Stimulated activated memory B cell treated with anti-CD40 and anti-IgM and Interleukin-4, amounts not matched to agents 10 μg/mL and 1 μg/mL and 100 μg/mL, for 72 hours (primary cell): ENCODE measurements around the gene EDN2.

Experiments
- ATAC-seq: fragments of 150-1000 bp; cut with Tn5 transposase; 2 replicates; pipeline ENCODE4 v1.10.0; 2021
- H3K27ac Mint-ChIP-seq: one replicate; pipeline ENCODE4 v1.8.0; 2022; ENCODE audit warnings: mild to moderate bottlenecking, mixed read lengths
- H3K27me3 Mint-ChIP-seq: one replicate; pipeline ENCODE4 v1.8.0; 2022; ENCODE audit warnings: mixed read lengths
- H3K36me3 Mint-ChIP-seq: one replicate; pipeline ENCODE4 v1.8.0; 2022; ENCODE audit warnings: mixed read lengths
- H3K4me1 Mint-ChIP-seq: one replicate; pipeline ENCODE4 v1.8.0; 2022; ENCODE audit warnings: mixed read lengths
- H3K4me3 Mint-ChIP-seq: one replicate; pipeline ENCODE4 v1.8.0; 2022; ENCODE audit warnings: mild to moderate bottlenecking, moderate library complexity, mixed read lengths
- H3K9me3 Mint-ChIP-seq: one replicate; pipeline ENCODE4 v1.8.0; 2022; ENCODE audit warnings: mixed read lengths

EDN2 gene

DNA sequence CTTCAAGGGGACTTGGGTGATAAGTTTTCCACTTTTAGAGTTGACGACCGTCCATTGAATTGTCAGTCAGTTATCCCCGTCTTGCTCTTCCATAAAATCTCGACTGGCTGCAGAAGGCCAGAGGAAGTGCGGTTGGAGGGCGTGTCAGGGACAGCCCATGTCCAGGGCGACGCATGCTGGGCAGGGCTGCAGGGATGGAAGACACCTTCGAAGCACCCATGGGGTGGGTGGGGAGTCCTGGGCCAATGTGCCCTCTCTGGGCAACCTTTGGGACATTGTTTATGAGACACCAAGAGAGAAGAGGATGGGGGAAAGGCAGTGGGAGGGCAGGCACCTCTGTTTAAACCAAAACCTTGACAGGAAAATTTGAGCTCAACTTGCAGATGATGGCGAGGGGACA is 38.6 kb upstream of the EDN2 start:
- peaks cover 11% of the 10 kb centered on the region for H3K9me3 Mint-ChIP-seq
- peaks cover 29% of the 10 kb centered on the region for H3K4me1 Mint-ChIP-seq
- H3K27me3 Mint-ChIP-seq, result no peaks in the 10 kb centered on the region
- ATAC-seq, result no peak
- H3K4me3 Mint-ChIP-seq, result no peak overlapping the region
- H3K36me3 Mint-ChIP-seq, result peaks cover 47% of the 10 kb centered on the region
- no peak overlapping the region for H3K27ac Mint-ChIP-seq

DNA sequence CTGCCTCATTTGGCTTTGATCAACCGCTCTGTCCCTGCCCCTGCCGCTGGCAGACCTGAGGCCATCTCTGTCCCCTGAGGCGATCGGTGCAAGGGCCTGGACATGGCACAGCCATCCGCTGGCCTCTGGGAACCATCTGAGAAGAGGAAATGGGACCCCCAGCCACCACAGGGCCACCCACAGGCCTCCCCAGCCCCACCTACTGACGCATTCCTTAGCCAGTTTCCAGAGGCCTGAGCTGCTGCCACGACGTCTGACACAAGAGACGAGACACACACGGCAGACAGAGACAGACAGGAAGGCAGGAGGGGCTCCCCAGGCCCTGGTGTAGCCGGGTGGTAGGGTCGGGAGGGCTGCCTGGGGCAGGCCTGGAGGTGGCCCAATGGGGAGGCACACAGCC is 37.3 kb upstream of the EDN2 start:
- Mint-ChIP-seq H3K27ac (no peak overlapping the region), H3K9me3 (peaks cover 2% of the 10 kb centered on the region), H3K4me3 (no peak overlapping the region), H3K27me3 (no peaks in the 10 kb centered on the region), H3K4me1 (peaks cover 23% of the 10 kb centered on the region), H3K36me3 (peaks cover 43% of the 10 kb centered on the region)
- no peak for ATAC-seq

DNA sequence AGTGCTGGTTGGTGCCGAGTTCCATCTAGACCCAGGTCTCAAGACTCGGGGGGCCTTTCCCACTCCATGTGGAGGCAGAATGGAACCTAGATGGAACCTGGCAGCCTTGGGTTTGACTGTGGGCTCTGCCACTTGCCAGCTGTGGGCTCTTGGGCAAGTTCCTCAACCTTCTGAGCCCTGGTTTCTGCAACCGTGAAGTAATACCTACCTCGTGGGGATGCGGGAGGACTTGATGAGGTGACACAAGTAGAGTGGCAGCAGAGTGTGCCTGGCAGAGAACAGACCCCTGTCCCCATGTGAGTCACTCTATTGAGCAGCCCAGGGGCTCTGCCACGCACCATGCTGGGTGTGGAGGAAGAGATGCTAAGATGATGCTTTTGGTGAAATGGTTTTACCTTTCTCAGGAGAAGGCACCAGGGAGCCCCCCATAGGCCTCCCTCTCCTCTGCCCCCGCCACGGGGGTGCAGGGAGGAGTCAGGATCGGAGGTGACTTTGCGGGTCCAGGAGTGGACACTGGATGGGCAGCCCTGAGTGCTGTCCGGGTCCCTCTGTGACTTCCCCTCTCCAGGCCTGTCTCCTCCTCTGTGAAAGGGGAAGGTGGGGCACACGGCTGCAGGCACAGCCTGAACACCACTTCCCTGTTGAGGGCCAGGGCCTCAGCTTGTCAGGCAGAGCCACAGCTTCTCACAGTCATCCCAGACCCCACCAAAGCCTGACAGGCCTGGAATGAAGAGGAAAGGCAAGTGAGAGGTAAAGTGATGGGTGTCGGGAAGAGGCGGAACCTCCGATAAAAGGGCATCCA is 36.7 kb upstream of the EDN2 start:
- H3K27ac Mint-ChIP-seq, result no peak overlapping the region
- ATAC-seq, result no peak
- no peak overlapping the region for H3K4me3 Mint-ChIP-seq
- no peaks in the 10 kb centered on the region for H3K27me3 Mint-ChIP-seq
- no peaks in the 10 kb centered on the region for H3K9me3 Mint-ChIP-seq
- peaks cover 24% of the 10 kb centered on the region for H3K4me1 Mint-ChIP-seq
- peaks cover 37% of the 10 kb centered on the region for H3K36me3 Mint-ChIP-seq

DNA sequence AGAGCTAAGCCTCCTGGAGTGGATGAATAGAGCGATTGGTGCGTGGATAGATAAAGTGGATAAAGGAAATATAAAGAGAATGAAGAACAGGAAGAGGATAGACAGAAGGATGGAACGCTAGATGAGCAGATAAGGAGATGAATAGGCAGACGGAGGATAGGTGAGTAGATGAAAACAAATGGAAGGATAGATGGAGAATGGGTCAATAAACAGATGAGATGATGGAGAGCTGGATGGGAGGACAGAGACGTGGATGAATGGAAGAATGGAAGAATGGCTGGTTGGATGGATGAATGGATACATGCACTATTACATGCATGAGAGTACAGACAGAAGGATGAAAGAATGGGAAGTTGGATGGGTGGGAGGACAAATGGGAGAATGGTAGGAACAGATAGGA is 35.2 kb upstream of the EDN2 start:
- Mint-ChIP-seq H3K36me3 (peaks cover 33% of the 10 kb centered on the region), H3K27me3 (no peaks in the 10 kb centered on the region), H3K27ac (no peak overlapping the region), H3K4me3 (no peak overlapping the region), H3K9me3 (no peaks in the 10 kb centered on the region), H3K4me1 (peaks cover 29% of the 10 kb centered on the region)
- ATAC-seq, result no peak

DNA sequence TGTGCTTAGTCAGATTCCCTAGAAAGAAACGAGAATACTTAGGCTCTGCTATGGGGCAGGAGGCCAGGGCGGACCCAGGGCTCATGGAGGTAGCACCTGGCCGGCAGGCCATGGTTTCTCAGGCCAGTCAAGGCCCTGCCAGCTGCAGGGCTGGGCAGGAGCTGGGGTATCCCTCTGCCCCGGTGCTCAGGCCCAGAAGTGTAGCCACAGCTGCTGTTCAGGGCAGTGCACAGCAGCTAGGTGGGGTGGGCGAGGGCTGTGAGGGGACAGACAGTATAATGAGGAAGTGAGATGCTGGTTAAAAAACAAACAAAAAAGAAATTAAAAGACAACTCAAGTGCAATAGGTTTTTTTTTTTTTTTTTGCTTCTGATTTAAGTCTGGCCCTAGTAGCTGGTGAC is 34.0 kb upstream of the EDN2 start:
- Mint-ChIP-seq H3K4me3 (no peak overlapping the region), H3K4me1 (peaks cover 29% of the 10 kb centered on the region), H3K9me3 (no peaks in the 10 kb centered on the region), H3K27ac (no peak overlapping the region), H3K36me3 (peaks cover 26% of the 10 kb centered on the region), H3K27me3 (no peaks in the 10 kb centered on the region)
- peak; percentile 47 for ATAC-seq

DNA sequence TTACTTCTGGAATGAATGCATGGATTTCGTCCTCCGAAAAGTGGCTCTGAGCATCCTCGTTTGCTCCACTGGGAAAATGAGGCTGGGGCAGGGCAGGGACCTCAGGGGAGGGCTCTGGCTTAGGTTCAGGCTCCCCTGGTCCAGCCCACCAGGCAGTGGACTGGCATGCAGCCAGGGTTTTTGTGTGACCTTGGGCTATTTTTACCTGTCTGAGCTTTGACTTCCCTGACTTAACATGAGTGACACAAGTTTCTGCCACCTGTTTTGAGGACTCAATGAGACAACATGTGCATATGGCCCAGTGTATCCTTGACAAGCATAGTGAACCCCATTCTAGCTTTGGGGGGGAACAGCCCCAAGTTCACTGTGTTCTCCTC is 32.6 kb upstream of the EDN2 start:
- Mint-ChIP-seq H3K9me3 (no peaks in the 10 kb centered on the region), H3K27me3 (no peaks in the 10 kb centered on the region), H3K27ac (peak overlapping the region; percentile 40), H3K4me3 (peak overlapping the region; percentile 55), H3K4me1 (peaks cover 29% of the 10 kb centered on the region), H3K36me3 (peaks cover 24% of the 10 kb centered on the region)
- ATAC-seq, result no peak

DNA sequence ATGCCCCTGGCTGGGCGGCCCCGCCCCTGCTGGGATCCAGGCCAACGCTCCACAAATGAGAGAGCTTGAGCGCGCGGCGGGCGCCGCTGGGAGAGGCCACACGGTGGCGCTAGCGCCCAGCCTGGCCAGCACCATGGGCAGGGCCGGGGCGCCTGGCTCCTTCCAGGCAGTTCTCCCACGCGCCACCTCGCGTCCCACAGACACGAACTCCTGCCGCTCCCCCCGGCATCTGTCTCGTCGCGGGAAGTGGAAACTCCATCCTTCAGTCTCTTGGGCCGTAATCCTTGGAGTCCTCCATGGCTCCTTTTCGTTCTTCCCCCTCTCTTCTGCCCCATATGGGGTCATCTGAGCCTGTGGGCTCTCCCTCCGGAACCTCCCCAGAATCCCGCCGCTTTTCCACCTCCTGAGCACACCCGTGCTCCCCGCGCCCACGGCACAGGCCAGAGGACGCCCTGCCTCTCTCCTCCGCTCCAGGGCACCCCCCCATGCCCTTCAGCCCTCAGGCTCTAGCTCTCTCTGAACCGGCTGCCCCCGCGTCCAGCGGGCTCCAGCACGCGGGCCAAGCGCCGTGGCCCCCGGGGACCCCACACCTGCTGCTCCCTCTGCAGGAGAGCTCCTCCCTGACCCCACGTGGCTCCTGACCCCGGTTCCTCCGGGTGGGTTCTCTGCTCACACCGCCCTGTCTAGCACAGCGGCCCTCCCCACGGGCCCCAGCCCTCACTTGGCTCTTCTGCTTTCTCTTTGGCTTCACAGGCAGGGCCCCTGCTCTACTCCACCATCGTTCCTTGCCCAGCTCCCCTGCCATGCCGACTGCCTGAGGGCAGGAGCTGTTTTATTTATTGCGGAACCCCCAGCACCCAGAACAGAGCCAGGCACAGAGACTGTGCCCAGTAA is 31.9 kb upstream of the EDN2 start:
- Mint-ChIP-seq H3K4me1 (peaks cover 29% of the 10 kb centered on the region), H3K27ac (peak overlapping the region; percentile 40), H3K9me3 (no peaks in the 10 kb centered on the region), H3K36me3 (peaks cover 30% of the 10 kb centered on the region), H3K27me3 (no peaks in the 10 kb centered on the region), H3K4me3 (peak overlapping the region; percentile 55)
- ATAC-seq, result peak; percentile 82

DNA sequence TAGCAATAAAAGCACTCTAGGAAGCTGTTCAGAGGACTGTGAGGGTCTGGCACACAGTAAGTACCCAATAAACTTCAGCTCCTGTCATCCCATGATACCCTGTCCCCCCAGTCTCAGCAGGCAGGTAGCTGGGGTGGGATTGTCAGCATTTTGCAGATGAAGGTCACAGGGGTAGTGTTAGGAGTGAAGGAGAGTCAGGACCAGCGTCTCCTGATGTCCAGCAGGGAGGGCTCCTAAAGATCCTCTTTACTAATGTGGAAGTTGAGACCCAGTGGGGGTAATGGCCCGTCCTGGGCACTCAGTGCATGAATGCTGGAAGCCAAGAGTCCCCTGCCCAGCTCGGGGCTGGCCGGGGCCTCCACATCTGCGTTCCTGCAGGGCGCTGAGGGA is 31.3 kb upstream of the EDN2 start:
- no peaks in the 10 kb centered on the region for H3K9me3 Mint-ChIP-seq
- H3K36me3 Mint-ChIP-seq, result peaks cover 37% of the 10 kb centered on the region
- peaks cover 29% of the 10 kb centered on the region for H3K4me1 Mint-ChIP-seq
- ATAC-seq, result no peak
- no peaks in the 10 kb centered on the region for H3K27me3 Mint-ChIP-seq
- H3K4me3 Mint-ChIP-seq, result no peak overlapping the region
- H3K27ac Mint-ChIP-seq, result no peak overlapping the region

DNA sequence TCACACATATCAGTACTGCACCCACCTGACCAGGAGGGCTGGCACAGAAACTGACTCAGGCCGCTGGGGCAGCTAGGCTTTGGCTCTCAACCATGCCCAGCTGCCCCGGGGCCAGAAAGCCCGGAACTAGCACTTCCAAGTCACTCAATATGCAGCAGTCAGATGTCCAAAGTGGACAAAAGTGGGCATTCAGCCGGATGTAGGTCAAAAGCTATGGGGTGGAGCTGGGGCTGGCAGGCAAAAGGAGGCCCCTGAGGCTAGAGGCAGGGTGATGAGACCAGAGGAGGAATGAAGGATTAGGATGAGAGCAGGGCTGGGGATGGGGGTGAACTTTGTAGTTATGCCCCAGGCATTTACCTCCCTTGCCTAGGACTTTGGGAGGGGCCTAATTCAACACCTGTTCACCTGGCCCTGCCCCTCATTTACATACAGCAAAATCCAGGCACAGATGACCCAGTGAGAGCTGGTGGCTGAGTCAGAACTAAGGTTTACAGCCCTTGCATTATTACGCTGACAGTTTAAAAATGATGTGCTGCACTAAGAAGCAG is 30.7 kb upstream of the EDN2 start:
- H3K9me3 Mint-ChIP-seq, result no peaks in the 10 kb centered on the region
- no peak overlapping the region for H3K4me3 Mint-ChIP-seq
- peaks cover 40% of the 10 kb centered on the region for H3K36me3 Mint-ChIP-seq
- peaks cover 31% of the 10 kb centered on the region for H3K4me1 Mint-ChIP-seq
- no peak overlapping the region for H3K27ac Mint-ChIP-seq
- no peak for ATAC-seq
- H3K27me3 Mint-ChIP-seq, result no peaks in the 10 kb centered on the region

DNA sequence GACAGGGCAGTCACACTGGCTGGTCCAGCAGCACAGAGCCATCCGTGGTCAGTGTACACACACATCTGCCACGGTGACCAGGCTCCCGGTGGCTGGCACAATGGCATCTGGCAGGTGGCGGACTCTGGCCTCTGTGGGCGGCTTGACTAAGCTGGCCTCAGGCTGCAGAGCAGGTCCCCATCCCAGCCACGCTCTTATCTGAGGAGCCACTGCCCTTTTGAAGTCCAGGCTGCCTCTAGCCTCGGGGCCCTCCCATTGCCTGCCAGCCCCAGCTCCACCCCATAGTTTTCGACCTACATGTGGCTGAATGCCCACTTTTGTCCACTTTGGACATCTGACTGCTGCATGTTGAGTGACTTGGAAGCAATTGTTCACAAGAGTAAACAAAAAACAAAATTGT is 29.9 kb upstream of the EDN2 start:
- ATAC-seq, result no peak
- no peaks in the 10 kb centered on the region for H3K27me3 Mint-ChIP-seq
- no peak overlapping the region for H3K4me3 Mint-ChIP-seq
- H3K36me3 Mint-ChIP-seq, result peaks cover 38% of the 10 kb centered on the region
- H3K9me3 Mint-ChIP-seq, result no peaks in the 10 kb centered on the region
- peaks cover 33% of the 10 kb centered on the region for H3K4me1 Mint-ChIP-seq
- no peak overlapping the region for H3K27ac Mint-ChIP-seq

DNA sequence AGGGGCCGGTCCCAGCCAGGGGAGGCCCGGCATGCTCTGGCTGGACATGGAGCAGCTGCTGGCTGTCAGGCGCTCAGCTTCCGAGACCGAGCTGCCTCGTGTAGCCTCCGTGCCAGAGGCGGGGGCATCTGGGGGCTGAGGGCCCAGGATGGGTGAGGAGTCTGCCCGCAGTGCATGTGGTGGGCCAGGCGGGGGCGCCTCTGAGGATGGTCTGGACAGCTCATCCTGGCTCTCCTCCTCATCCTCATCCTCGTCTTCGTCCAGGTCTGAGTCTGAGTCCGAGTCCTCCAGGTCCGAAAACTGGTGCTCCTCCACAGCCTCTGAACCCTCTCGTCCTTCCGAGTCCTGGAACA is 28.9 kb upstream of the EDN2 start:
- ATAC-seq, result no peak
- no peak overlapping the region for H3K4me3 Mint-ChIP-seq
- no peaks in the 10 kb centered on the region for H3K9me3 Mint-ChIP-seq
- peaks cover 37% of the 10 kb centered on the region for H3K36me3 Mint-ChIP-seq
- no peaks in the 10 kb centered on the region for H3K27me3 Mint-ChIP-seq
- H3K4me1 Mint-ChIP-seq, result peaks cover 29% of the 10 kb centered on the region
- H3K27ac Mint-ChIP-seq, result no peak overlapping the region

DNA sequence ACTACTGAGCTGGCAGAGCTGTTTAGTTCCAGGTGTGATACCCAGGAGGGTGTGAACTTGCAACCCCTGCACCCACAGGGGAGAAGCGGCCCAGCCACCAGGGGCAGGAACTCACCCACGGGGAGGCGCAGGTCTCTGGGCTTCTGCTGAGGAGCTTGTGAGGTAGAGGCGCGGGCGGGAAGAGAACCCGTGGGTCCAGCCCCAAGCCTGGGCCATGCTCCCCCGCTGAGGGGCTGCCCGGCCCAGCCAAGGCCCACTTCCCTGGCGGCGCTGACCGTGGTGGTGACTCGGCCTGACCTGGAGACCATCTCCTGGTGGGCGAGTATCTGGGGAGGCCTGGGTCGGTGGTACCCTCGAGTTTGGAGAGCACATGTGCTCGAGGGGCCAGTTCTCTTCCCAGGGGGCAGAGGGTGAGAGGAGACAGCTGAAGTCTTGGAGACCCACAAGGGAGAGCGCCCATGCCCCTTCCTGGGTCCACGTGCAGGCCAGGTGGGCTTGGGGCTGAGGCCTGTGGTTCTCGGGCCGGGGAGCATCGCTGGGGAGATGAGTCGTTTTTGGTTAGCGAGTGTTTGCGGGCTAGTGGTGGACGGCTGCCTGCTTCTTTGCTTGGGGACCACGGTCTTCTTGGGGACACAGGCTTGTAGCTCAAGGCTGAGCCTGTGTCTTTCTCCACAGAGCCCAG is 28.4 kb upstream of the EDN2 start:
- no peak overlapping the region for H3K27ac Mint-ChIP-seq
- H3K9me3 Mint-ChIP-seq, result no peaks in the 10 kb centered on the region
- H3K27me3 Mint-ChIP-seq, result no peaks in the 10 kb centered on the region
- H3K4me3 Mint-ChIP-seq, result no peak overlapping the region
- no peak for ATAC-seq
- peaks cover 29% of the 10 kb centered on the region for H3K4me1 Mint-ChIP-seq
- peaks cover 34% of the 10 kb centered on the region for H3K36me3 Mint-ChIP-seq

DNA sequence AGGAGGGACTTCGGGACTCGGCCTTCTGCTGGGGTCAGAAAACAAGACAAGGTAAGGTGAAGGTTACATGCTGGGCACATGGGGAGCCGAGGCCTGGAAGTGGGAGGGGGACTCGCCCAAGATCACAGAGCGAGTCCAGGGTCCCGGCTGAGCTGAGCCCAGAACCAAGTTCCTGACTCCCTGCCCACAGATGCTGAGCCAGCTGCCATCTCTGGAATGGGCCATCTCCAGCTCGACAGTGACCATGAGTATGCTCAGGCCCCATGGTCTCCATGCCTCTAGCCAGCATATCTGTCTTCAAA is 26.7 kb upstream of the EDN2 start:
- ATAC-seq, result no peak
- Mint-ChIP-seq H3K27me3 (no peaks in the 10 kb centered on the region), H3K4me3 (no peak overlapping the region), H3K9me3 (no peaks in the 10 kb centered on the region), H3K4me1 (peaks cover 20% of the 10 kb centered on the region), H3K36me3 (peaks cover 29% of the 10 kb centered on the region), H3K27ac (no peak overlapping the region)

DNA sequence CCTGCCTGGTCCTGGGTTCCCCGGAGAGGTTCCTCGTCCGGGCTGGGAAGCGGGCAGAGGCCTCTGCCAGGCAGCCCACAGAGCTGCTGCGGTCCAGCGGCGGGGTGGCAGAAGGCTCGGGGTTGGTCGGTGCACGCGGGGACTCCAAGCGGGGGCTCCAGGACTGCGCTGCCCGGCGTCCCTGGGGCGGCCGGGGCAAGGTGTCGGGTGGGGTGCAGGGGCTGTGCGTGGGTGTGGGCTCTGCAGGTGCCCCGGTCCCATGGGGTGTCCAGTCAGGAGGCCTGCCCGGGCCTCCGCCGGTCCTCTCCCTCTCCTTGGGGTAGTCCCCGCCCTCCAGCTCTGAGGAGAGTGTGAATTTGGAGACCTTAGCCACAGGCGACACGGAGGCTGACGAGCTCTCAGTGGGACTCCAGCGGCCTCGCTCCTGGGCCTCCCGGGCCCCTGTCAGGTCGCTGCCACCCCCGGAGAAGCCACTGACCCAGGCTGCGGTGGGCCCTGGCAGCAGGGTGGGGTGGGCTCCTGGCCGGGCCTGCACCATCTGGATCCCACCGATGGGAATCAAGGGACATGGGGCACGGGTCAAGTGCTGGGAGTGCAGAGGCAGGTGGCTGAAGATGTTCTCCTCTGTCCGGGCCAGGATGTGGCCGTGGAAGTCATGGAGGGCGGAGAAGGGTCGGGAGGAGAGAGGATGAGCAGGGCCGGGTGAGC is 26.2 kb upstream of the EDN2 start:
- Mint-ChIP-seq H3K27me3 (no peaks in the 10 kb centered on the region), H3K4me3 (no peak overlapping the region), H3K36me3 (peaks cover 29% of the 10 kb centered on the region), H3K9me3 (no peaks in the 10 kb centered on the region), H3K27ac (no peak overlapping the region), H3K4me1 (peaks cover 15% of the 10 kb centered on the region)
- peak; percentile 59 for ATAC-seq

DNA sequence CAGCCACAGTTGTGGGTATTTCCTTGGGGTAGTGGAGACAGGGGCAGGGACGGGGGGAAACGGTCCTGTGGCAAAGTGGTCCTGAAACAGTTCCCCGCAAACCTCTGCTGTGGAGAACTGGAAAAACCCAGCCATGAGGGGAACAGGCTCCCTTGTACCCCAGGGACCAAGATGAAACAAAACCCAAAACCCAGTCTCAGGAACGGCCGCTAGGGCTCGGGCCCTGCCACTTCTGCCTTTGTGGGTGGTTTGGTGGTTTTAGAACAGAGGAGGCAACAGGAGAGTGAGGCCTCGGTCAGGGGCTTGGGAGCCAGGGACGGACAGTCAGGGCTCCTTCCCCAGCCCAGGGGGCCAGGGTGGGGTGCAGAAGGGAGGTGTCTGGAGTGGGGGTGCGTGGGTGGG is 24.8 kb upstream of the EDN2 start:
- Mint-ChIP-seq H3K27ac (no peak overlapping the region), H3K27me3 (no peaks in the 10 kb centered on the region), H3K4me3 (no peak overlapping the region), H3K4me1 (peaks cover 24% of the 10 kb centered on the region), H3K36me3 (peaks cover 29% of the 10 kb centered on the region), H3K9me3 (no peaks in the 10 kb centered on the region)
- ATAC-seq, result peak; percentile 71
